HUES6 (cell line): Measurements from ENCODE around the gene CTDSPL.
"Not testable (repeated sequence)": the region's sequence is repeated elsewhere in the genome, so short reads cannot be mapped to it uniquely, and the experiment has no call there.

Source experiments
- H3K27ac ChIP-seq: 2 replicates; pipeline ENCODE4 v1.7.0; 2013; ENCODE audit warnings: low read depth, mild to moderate bottlenecking, low read length, inconsistent platforms
- H3K27me3 ChIP-seq: 2 replicates; pipeline ENCODE4 v1.6.1; 2013; ENCODE audit warnings: low read length; ENCODE audit not compliant: control insufficient read depth, insufficient read depth
- H3K36me3 ChIP-seq: 2 replicates; pipeline ENCODE4 v1.6.1; 2013; ENCODE audit warnings: low read length; ENCODE audit not compliant: control insufficient read depth, insufficient read depth
- H3K4me1 ChIP-seq: 2 replicates; pipeline ENCODE4 v1.6.1; 2013; ENCODE audit warnings: low read length; ENCODE audit not compliant: control insufficient read depth, insufficient read depth
- H3K4me3 ChIP-seq: 2 replicates; pipeline ENCODE4 v1.5.1; 2013; ENCODE audit warnings: low read depth, low read length
- H3K9ac ChIP-seq: one replicate; pipeline ENCODE4 v1.6.1; 2013; ENCODE audit warnings: mild to moderate bottlenecking, low read length
- H3K9me3 ChIP-seq: 2 replicates; pipeline ENCODE4 v1.6.1; 2013; ENCODE audit warnings: low read depth, low read length; ENCODE audit not compliant: control insufficient read depth, insufficient read depth

The CTDSPL gene

GRCh38 chr3:37984051-37984450 lies 122.4 kb downstream of the CTDSPL start:
- Histone ChIP-seq H3K27ac (no peak overlapping the region), H3K4me1 (no peaks in the 10 kb centered on the region), H3K9ac (no peak overlapping the region), H3K27me3 (no peaks in the 10 kb centered on the region), H3K4me3 (no peak overlapping the region), H3K9me3 (no peaks in the 10 kb centered on the region), H3K36me3 (peaks cover 12% of the 10 kb centered on the region)

GRCh38 chr3:37984596-37984995 lies 122.9 kb downstream of the CTDSPL start:
- no peak overlapping the region for H3K27ac ChIP-seq
- H3K9me3 ChIP-seq = no peaks in the 10 kb centered on the region
- no peak overlapping the region for H3K4me3 ChIP-seq
- H3K27me3 ChIP-seq = no peaks in the 10 kb centered on the region
- peaks cover 12% of the 10 kb centered on the region for H3K36me3 ChIP-seq
- H3K4me1 ChIP-seq = no peaks in the 10 kb centered on the region
- H3K9ac ChIP-seq = no peak overlapping the region

- Histone ChIP-seq H3K36me3 (peaks cover 5% of the 10 kb centered on the region; the same call in 1 of the 2 replicates), H3K9me3 (no peaks in the 10 kb centered on the region), H3K4me3 (no peak overlapping the region), H3K9ac (no peak overlapping the region), H3K27ac (no peak overlapping the region), H3K27me3 (no peaks in the 10 kb centered on the region), H3K4me1 (no peaks in the 10 kb centered on the region)
Observed at GRCh38 chr3:37985637-37986320, 124.1 kb downstream of the CTDSPL start.

GRCh38 chr3:37986479-37987314 lies 125.0 kb downstream of the CTDSPL start:
- Histone ChIP-seq H3K9ac (no peak overlapping the region), H3K9me3 (no peaks in the 10 kb centered on the region), H3K4me1 (no peaks in the 10 kb centered on the region), H3K27ac (no peak overlapping the region), H3K27me3 (no peaks in the 10 kb centered on the region), H3K4me3 (no peak overlapping the region), H3K36me3 (peaks cover 4% of the 10 kb centered on the region; the same call in 1 of the 2 replicates)

- no peaks in the 10 kb centered on the region for H3K4me1 ChIP-seq
- H3K36me3 ChIP-seq = no peaks in the 10 kb centered on the region
- no peak overlapping the region for H3K27ac ChIP-seq
- H3K4me3 ChIP-seq = no peak overlapping the region
- no peaks in the 10 kb centered on the region for H3K9me3 ChIP-seq
- peaks cover 5% of the 10 kb centered on the region; the same call in 1 of the 2 replicates for H3K27me3 ChIP-seq
- no peak overlapping the region for H3K9ac ChIP-seq
Observed at GRCh38 chr3:37987315-37987697, 125.6 kb downstream of the CTDSPL start.

- Histone ChIP-seq H3K9ac (no peak overlapping the region), H3K36me3 (no peaks in the 10 kb centered on the region), H3K4me3 (no peak overlapping the region), H3K27ac (no peak overlapping the region), H3K4me1 (no peaks in the 10 kb centered on the region), H3K9me3 (no peaks in the 10 kb centered on the region), H3K27me3 (peaks cover 7% of the 10 kb centered on the region; the same call in 1 of the 2 replicates)
Observed at GRCh38 chr3:37987751-37988179, 126.1 kb downstream of the CTDSPL start.

- not testable (repeated sequence) for H3K9me3 ChIP-seq, H3K36me3 ChIP-seq, H3K9ac ChIP-seq, H3K4me1 ChIP-seq, H3K27me3 ChIP-seq, H3K27ac ChIP-seq, H3K4me3 ChIP-seq
Observed at GRCh38 chr3:37988376-37988775, 126.7 kb downstream of the CTDSPL start.

GRCh38 chr3:37988931-37989525 lies 127.3 kb downstream of the CTDSPL start:
- Histone ChIP-seq H3K27ac (no peak overlapping the region), H3K27me3 (peaks cover 7% of the 10 kb centered on the region; the same call in 1 of the 2 replicates), H3K4me1 (peaks cover 6% of the 10 kb centered on the region), H3K36me3 (no peaks in the 10 kb centered on the region), H3K9me3 (no peaks in the 10 kb centered on the region), H3K4me3 (no peak overlapping the region), H3K9ac (no peak overlapping the region)

GRCh38 chr3:37989821-37990480 lies 128.3 kb downstream of the CTDSPL start:
- Histone ChIP-seq H3K36me3 (no peaks in the 10 kb centered on the region), H3K27ac (no peak overlapping the region), H3K4me1 (peaks cover 10% of the 10 kb centered on the region), H3K4me3 (no peak overlapping the region), H3K27me3 (peaks cover 7% of the 10 kb centered on the region; the same call in 1 of the 2 replicates), H3K9me3 (no peaks in the 10 kb centered on the region), H3K9ac (no peak overlapping the region)

GRCh38 chr3:37990527-37990926 lies 128.8 kb downstream of the CTDSPL start, which contains the start of gene VILL:
TSS of gene VILL (plus strand) at chr3:37990786. CDS start at chr3:37993673, 2,887 bp downstream.
- no peak within 1 kb of the TSS for H3K9ac ChIP-seq
- peaks cover 10% of the 10 kb centered on the region for H3K4me1 ChIP-seq
- H3K27ac ChIP-seq = no peak within 1 kb of the TSS
- H3K36me3 ChIP-seq = no peaks in the 10 kb centered on the region
- no peaks in the 10 kb centered on the region for H3K9me3 ChIP-seq
- peaks cover 7% of the 10 kb centered on the region; the same call in 1 of the 2 replicates for H3K27me3 ChIP-seq
- H3K4me3 ChIP-seq = peak within 1 kb of the TSS; percentile 16; the same call in 1 of the 2 replicates
